ENCODE measurements around the gene GIPR.

DNA sequence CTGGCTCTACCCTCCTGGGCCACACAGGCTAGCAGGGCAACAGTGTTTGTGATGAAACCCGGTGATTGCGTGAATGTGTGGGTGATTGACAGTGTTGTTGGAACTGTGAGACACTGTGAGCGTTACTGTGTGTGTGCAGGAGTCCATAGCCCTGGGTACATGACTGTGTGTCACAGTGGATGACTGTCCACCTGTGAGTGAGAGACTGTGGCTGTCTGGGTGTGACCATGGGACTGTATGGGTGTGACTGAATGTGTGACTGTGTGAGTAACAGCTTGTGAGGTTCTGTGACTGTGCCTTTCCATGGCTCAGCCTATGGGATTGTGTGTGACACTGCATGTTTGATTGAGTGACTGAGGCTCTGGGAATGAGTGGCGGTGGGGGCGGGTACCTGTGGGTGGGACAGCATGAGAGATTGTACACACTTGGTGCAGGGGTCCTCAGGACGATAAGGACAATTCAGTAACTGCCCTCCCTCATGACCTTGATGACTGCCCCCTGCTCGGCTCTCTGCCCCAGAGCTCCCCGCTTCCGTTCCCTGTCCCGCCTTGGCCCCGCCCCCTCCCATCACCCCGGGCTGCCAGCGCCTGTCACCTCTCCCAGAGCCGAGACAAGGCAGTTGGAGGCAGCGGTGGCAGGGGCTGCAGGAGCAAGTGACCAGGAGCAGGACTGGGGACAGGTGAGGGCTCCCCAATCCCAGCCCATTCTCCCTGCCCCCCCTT is at the start of gene GIPR:
- TF ChIP-seq CEBPB (IDR thresholded peaks at IDR 0.05), result no peak
- no peak for TF ChIP-seq EGR1 (IDR thresholded peaks at IDR 0.05)
- TF ChIP-seq FOXM1 (IDR thresholded peaks at IDR 0.05; ENCODE audit: borderline replicate concordance, low read depth), result no peak
- TF ChIP-seq RAD21 (IDR thresholded peaks at IDR 0.05; ENCODE audit: low read depth), result no peak
- TF ChIP-seq TAF1 (IDR thresholded peaks at IDR 0.05; ENCODE audit: low read depth), result no peak
- no peak for TF ChIP-seq CREB1 (IDR thresholded peaks at IDR 0.05; ENCODE audit: low read depth)
- TF ChIP-seq EP300 (IDR thresholded peaks at IDR 0.05; ENCODE audit: borderline replicate concordance), result no peak
- TF ChIP-seq TCF12 (IDR thresholded peaks at IDR 0.05; ENCODE audit: low read depth), result no peak

All from Ishikawa (cell line).